Effector CD4-positive, alpha-beta T cell (primary cell): ENCODE data around the gene STX1B.
A peak's percentile ranks its signal among the peaks of the same experiment; 100 is the strongest.
"Not testable (repeated sequence)": the region's sequence is repeated elsewhere in the genome, so short reads cannot be mapped to it uniquely, and the experiment has no call there.

Experiments used
- DNase-seq: peaks from one replicate; pipeline ENCODE4 v3.0.0-alpha.2; 2020

Gene STX1B

DNA sequence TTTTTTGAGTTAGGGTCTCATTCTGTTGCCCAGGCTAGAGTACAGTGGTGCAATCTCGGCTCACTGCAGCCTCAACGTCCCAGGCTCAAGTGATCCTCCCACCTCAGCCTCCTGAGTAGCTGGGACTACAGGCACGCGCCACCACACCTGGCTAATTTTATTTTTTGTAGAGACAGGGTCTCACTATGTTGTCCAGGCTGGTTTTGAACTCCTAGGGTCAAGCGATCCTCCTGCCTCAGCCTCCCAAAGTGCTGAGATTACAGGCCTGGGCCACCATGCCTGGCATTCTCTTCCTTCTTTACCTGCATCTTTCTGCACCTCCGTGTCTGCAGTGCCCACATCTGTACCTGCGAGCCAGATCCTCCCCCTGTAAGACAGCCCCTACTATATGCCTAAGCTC is 1.4 kb upstream of the STX1B start:
- not testable (repeated sequence) for DNase-seq

DNA sequence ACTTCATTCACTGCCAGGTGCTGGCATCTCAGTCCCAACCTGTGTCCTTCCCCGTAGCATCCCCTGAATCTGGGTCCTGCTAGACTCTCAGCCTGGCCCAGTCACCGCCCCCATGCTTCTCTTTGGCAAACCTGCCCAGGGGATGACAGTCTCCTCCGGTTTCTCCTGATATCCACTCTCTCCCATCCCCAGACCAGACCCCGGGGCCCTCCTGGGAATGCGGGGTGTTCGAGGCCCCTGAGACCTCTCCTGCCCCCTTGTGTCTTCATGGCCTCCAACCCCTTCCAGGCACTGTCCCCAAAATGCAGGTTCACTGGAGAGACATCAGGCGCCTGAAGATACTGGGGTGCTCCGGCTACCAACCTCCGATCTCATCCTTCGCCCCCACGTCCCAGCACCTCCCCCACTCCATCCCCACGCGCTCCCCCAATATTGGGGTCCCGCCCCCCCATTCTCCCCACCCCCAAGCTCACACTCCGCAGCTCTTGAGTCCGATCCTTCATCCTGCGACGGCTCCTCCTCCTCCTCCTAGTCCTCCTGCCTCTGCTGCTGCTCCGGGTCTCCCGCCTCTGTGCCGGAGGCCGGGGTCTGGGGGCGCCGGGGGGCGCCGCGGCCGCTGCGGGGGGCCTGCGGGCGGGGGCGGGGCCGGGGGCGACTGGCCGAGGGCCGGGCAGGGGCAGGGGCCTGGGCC is 399 bp downstream of the STX1B start:
- no peak for DNase-seq

DNA sequence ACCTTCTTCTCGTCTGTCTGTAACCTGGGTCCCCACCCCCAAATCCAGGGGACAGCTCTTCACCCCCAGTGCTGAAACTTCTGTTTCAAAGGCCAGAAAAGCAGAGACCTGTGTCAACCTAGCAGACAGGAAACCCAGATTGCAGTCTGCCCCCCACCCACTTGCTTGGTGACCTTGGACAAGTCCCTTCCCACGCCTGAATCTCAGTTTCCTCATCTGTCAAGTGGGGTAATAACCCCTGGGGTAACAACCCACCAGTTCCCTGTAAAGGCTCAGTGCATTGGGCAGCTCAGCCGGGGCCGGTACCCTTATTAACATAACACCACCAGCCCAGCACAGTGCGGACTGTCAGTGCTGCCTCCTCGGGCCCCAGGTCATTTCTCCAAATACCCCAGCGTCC is 1.3 kb downstream of the STX1B start:
- no peak for DNase-seq

DNA sequence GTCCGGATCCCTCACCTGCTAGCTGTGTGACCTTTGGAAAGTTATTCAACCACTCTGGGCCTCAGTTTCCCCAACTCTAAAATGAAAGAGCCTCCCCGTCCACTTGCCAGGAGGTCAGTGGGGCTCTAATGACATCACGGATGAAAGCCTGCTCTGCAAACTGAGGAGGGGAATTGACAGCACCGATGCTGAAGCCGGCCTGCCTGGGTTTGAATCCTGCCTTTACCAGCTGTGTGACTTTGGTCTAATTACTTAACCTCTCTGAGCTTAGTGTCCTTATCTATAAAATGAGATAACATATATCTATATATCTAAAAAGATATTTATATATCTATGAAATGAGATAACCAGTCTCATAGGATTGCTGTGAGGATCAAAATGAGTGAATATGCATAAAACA is 1.9 kb downstream of the STX1B start:
- DNase-seq, result no peak

DNA sequence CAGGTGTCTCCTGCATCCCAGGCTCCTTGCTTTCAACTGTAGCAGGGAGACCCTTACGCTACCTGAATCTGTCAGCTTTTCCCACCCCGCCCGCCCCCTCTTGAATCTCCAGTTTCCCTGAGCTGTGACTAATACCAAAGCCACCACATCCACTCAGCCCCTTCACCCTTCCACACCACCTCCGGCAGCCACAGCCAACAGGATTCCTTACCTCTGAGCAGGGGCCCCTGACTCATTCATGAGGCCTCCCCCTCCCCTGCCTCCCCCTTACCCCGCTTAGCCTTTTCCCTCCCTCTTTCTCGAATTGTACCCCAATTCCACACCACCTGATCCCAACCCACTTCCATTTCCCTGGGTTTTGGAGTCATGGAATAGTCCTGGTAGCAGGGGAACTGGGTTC is 2.3 kb downstream of the STX1B start:
- no peak for DNase-seq

DNA sequence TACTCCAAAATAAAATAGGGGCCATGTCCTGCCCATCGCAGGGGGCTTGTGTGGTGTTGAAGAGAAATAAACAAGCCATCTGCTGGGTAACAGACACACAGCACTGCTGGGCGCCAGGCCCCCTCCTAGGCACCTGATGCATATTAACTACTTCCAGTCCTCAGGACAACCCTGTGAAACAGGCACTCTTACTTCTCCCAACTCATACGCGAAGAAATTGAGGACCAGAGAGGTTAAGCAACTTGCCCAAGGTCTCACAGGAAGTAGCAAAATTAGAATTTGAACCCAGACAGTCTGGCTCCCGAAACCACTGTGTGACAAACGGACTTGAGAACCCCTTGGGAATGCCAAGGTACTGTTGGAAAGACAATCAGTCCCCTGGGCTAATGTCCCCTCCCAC is 2.8 kb downstream of the STX1B start:
- DNase-seq, result no peak

DNA sequence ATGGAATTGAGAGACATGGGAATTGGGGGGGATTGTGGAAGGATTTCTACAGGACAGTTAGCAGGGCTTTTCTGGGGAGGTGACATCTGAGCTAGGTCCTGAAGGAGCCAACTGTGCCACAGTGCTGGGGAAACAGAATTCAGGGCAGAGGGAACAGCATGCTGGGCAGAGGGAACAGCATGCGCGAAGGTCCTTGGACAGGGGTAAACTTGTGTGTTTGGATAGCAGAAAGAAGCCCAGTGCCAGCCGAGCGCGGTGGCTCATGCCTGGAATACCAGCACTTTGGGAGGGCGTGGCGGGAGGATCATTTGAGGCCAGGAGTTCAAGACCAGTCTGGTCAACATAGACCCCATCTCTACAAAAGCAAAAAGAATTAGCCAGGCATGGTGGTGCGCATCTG is 3.8 kb downstream of the STX1B start:
- no peak for DNase-seq

DNA sequence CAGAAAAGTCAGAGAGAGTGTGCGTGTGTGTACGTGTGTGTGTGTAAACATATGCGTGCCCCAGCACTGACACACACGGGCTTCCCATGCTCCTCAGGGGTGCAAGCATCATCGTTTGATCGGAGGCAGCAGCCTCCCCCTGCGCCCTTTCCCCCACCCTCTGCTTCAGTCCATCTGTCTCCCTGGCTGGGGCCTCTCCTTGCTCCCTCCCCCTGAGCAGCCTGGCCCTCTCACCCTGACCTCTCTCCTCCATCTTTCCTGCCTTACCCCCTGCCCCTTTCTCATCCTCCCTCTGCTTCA is 4.4 kb downstream of the STX1B start:
- DNase-seq, result no peak

DNA sequence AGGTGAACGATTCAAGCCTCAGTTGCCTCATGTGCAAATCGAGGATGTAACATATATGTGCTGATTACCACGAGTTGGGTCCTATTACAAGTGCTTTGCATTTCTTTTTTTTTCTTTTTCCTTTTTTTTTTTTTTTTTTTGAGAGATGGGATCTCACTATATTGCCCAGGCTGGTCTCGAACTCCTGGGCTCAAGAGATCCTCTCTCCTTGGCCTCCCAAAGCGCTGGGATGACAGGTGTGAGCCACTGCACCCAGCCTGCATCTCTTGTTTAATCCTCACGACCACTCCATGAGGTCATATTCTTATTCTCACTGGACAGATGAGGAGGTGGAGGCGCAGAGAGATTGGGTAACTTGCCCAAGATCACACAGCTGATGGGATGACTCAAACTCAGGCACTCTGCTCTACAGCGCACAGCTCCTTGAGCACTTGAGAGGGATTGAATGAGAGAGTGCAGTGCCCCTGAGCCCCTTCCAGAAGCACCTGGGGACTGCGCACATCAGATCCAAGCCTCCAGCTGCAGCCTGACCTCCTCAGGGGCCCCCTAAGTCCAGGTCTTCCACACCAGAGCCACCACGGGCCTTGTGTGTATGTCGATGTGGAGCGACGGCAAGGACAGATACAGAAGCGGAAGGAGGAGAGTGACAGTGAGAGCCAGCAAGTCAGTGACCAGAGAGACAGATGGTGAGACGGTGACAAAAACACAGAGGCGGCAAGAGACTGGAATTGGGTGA is 4.9 kb downstream of the STX1B start:
- DNase-seq, result no peak

DNA sequence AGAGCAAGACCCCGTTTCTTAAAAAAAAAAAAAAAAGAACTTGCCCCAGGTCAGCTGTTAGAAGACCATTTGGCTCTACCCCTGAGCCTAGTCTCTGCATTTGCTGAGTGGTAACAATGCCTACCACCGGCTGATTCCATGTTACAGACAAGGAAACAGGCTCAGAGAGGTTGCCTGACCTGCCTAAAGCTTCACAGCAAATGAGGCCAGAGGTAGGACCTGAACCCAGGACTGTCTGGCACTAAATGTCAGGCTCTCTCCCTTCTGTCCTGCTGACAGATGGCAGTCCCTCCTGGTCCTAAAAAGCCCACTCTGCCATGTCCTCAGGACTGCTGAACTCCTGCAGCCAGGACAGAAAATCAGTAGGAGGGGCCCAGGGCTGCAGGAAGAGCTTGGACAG is 5.8 kb downstream of the STX1B start:
- no peak for DNase-seq

DNA sequence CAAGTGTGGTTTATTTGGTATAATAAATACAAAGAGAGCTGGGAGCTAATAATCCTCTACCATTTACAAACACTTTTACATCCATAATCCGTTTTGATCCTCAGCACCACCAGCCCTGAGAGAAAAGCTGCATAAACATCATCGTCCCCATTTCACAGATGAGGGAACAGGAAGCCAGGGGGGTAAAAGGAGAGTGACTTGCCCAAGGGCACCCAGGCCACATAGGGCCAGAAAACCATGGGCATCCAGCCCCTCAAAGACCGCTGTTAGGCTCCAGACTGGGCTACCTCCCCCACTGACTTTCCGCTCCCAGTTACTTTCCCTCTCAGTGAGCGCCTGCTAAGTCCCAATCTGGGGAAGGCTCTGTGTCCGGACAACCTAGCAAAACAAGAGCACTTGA is 6.7 kb downstream of the STX1B start:
- no peak for DNase-seq

DNA sequence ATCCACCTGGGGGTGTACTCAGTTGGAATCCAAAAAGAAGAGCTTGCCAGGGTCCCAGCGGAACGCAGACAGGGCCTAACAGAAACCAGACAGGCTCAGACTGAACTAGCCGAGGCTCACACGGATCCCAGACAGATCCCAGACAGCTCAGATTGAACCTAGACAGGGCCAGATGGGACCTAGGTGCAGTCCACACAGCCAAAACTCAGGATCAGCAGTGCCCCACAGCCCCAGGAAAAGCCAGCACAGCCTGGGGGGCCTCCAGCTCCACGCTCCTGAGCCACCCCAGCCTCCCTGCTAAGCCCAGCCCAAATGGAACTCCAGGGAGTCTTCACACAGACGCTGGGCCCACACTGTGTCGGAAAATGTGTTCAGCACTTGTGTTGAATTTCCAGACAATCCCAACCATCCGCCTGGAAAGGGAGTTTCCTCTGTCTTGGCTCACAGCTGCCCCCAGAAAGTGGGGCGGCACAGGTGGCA is 7.5 kb downstream of the STX1B start:
- DNase-seq, result no peak

DNA sequence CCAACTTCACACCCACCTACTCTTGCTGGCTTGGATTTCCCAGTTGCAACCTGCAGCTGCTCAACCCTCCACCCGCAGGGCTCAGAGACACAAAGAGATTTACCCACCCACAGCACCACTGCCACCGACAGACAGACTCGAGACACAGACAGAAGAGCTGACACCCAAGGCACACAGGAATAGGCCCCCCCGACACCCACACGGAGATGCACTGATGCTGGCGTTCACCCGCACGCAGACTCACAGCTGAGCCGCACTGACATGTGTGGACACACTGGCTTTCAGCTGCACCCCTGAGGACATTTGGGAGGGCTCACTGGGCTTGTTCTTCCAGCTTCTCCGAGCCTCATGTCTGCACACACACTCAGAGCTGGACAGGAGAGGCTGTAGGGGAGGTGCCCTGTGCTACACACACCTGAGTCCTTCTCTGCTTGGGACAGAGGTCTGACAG is 8.2 kb downstream of the STX1B start:
- DNase-seq, result no peak

DNA sequence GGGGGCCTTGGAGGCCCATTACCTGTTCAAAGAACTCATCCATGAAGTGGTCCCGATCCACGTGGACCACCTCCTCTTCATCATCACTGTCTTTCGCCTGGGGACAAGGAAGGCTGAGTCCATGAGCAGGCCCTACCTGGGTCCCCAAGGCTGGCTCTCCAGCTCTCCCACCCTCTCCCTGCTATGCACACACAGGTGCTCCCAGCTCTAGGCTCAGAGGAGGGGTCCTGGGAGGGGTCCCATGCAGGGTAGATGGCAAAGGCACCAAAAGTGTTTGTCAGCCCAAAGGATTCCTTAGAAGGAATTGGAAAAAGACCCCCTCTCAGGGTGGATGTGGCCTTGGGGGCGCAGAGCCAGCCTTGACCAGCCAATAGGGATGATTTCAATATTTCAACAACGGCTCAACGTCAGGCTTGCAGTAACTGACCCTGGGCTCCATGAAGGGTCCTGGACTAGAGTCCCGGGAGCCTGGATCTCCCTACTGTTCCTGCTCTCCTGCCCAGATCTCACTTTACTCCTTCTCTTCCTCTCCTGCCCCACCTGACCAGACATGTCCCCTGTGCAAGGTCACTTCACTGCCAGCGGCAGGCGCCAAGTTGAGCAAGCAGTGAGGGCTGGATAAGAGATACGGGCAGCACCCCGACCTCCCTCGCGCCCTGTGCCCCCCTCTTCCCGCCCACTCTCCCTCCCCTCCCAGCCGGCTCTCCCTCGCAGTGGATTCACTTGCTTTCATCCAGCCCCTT is 8.8 kb downstream of the STX1B start:
- no peak for DNase-seq

DNA sequence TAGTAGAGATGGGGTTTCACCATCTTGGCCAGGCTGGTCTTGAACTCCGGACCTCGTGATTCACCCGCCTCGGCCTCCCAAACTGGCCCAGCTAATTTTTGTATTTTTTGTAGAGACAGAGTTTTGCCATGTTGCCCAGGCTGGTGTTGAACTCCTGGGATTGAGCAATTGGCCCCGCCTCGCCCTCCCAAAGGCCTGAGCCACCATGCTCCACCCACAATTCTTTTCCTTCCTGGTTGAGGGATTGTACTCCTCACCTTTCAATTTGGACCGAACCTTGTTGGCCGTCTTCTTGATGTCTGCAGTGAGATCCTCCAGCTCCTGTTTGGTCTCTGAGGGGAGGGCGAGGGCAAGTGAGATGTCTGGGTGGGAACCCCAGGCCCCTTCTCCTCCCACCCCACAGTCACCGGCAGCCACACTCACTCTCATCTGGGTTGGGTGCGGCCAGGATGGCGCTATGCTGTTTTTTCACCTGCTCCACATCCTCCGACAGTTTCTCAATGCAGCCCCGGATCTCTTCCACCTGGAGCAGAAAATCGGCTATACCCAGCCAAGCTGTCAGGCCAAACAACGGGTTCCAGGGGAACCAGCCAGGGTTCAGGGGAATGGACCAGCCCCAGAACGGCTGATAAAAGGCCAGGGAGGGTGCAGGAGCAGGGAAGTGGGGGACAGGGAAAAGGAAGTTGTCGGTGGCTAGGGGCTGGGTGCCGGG is 9.6 kb downstream of the STX1B start:
- no peak for DNase-seq

DNA sequence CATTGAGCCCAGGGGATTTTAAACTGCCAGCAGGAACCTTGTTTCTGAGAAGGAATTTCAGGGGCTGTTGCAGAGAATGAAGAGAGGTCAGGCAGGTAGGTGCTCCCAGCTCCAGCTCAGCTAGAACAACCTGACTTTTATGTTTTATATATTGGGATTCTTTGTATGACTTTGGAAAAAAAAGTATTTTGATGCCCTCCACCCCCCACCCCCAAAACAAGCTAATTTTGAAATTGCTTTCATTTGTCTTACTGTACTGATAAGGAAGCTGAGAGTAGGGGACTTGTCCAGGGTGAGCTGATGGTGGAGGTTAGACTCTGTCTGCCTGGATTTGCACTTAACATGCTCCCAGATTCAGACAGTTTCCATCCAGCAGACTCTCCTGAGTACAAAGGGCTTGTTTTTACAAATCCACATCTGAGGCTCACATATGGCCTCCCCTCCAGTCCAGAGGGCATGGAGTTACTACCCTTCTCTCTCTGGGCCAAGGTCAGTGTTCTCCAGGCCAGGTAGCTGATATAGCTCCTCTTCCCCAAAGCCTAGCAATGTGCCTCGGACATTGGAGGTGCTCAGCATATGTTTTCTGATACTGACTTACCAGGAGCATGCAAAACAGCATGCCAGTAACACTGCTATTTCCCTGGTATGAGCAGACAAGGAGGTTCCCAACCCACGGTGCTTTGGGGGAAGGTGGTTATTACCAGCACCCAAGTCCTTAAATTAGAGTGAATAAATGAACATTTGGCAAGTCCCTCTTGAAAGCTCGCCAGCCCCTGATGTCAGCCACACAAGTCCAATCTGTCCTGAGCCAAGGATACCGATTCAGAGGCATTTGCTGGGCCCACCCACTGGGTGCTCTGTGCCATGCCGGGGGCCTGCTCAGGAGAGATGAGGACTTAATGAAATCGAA is 11.3 kb downstream of the STX1B start:
- DNase-seq, result no peak

DNA sequence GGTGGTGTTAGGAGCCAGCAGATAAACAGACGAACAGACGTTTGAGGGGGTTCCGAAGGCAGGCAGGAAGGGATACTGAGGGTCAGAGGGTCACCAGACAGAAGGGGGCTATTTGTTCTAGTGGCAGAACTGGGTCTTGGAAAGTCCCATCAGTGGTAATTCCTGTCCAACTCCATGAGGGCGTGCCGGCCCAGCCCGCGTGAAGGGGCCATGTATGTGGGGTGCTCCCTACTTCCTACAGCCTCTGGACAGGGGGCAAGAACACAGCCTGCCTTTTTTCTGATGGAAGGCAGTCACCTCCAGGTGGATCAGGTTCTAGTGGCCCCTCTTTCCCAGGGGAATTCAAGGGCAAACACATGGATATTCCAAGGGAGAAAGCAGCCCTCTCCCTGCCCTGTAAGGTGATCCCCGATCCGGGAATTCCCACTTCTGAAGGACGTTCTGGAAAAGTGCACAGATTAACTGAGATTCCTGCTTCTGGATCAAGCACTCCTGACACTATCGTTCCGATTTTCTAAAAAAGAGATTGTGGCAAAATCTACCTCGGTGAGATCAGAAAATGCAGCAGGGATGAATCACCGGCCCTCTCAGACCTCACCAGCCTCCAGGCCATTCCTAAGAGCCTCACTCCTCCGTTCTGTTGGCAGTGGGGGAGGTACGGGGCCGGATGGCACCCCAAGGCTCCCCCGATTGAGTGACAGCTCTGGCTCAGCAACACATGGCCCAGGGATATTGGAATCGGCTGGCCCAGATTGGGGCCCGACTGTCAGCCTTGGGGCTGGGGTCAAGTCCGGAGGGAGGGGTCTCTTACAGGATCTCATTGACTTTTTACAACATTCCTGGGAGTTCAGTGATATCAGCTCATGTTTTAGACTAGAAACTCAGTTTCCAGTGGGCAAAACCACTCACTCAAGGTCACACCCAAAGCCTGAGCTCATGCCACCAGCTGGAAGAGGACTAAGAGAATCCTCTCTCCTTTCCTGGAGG is 12.4 kb downstream of the STX1B start:
- DNase-seq, result no peak

DNA sequence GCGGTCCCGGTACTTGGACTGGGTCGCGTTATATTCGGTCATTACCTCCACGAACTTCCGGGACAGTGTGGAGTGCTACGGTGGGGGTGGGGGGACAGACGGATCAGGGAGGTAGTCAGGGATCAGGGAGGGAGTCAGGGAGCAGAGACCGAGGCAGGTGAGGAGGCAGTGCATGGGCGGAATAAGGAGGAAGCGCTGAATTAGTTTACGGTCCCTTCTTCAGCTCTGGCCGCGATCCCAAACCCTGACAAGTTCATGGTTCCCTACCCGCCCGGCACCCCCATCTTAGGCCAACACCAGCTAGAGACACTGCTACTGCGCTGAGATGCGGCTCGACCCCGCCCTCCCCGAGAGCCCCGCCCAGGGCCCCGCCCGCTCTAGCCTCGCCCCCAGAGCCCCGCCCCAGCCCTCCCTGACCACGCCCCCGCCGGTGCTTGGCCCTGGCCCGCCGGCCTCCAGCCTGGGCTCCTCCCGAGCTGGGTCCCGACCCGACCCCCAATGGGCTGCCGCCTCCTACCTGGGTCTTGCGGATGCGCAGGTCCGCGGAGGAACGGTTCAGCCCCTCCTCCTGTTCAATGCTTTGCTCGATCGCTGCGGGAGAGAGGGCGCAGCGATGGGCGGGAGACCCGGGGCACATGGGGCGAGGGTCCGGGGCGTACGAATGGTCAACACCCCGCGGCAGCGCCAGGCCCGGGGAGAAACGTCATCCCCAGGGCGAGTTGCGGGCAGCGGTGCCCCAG is 13.3 kb downstream of the STX1B start:
- DNase-seq, result peak; percentile 67

DNA sequence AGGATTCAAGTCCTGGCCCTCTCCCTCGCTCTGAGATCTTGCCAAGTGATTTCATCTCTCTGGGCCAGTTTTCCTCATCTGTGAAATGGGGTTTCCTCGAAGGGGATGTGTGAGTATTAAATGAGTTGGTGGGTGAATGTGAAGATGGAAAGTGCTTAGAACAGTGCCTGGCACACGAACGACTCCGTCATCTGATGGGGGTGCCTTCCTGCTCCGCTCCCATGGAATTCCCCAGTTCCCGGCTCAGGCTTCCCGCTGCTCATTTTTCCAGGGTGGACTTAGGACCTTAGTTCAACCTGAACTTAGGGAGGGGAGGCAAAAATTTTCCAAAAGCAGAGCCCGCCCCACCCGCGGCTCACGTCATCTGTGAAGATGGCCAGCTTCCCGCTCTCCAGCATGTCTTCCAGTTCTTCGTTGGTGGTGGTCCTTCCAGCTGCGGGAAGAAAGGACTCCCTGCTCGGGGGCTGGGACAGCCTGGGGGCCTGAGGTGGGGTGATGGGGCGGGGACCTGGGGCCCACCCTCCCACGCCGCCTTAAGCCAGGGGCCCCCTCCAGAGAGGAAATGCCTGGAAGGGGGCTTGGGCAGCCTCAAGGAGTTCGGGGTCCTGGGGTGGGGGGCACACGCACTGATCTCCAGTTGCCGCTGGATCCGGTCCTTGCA is 14.0 kb downstream of the STX1B start:
- no peak for DNase-seq

DNA sequence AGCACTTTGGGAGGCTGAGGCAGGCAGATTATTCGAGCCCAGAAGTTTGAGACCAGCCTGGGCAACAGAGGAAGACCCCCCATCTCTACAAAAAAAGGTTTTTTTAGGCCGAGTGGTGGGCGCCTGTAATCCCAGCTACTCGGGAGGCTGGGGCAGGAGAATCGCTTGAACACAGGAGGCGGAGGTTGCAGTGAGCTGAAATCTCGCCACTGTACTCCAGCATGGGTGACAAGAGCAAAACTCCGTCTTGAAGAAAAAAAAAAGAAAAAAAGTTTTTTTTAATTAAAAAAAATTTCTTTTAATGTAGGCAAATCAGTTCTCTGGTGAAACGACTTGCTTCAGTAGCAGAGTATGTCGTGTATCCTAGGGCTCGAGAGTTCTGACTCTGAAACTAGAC is 14.5 kb downstream of the STX1B start:
- no peak for DNase-seq
